IPS-20b (cell line): Measurements from ENCODE around the gene NSD1.

ENCODE experiments used
- H3K27ac ChIP-seq: one replicate; pipeline ENCODE4 v1.5.1; 2013; ENCODE audit warnings: low read length
- H3K27me3 ChIP-seq: 2 replicates; pipeline ENCODE4 v1.6.1; 2013; ENCODE audit warnings: mild to moderate bottlenecking, low read length, inconsistent platforms; ENCODE audit not compliant: insufficient read depth
- H3K36me3 ChIP-seq: 2 replicates; pipeline ENCODE4 v1.6.1; 2013; ENCODE audit warnings: low read depth, mild to moderate bottlenecking, inconsistent platforms, low read length, moderate library complexity; ENCODE audit not compliant: insufficient read depth
- H3K4me1 ChIP-seq: 2 replicates; pipeline ENCODE4 v1.6.1; 2013; ENCODE audit warnings: mild to moderate bottlenecking, control low read depth, inconsistent platforms, low read length, moderate library complexity; ENCODE audit not compliant: insufficient read depth
- H3K4me3 ChIP-seq: 2 replicates; pipeline ENCODE4 v1.5.1; 2013; ENCODE audit warnings: mild to moderate bottlenecking, low read length, inconsistent platforms
- H3K9ac ChIP-seq: 2 replicates; pipeline ENCODE4 v1.6.1; 2013; ENCODE audit warnings: low read depth, mild to moderate bottlenecking, inconsistent platforms, low read length, moderate library complexity
- H3K9me3 ChIP-seq: 2 replicates; pipeline ENCODE4 v1.6.1; 2013; ENCODE audit warnings: mild to moderate bottlenecking, low read depth, low read length, inconsistent platforms; ENCODE audit not compliant: insufficient read depth

Gene NSD1

DNA sequence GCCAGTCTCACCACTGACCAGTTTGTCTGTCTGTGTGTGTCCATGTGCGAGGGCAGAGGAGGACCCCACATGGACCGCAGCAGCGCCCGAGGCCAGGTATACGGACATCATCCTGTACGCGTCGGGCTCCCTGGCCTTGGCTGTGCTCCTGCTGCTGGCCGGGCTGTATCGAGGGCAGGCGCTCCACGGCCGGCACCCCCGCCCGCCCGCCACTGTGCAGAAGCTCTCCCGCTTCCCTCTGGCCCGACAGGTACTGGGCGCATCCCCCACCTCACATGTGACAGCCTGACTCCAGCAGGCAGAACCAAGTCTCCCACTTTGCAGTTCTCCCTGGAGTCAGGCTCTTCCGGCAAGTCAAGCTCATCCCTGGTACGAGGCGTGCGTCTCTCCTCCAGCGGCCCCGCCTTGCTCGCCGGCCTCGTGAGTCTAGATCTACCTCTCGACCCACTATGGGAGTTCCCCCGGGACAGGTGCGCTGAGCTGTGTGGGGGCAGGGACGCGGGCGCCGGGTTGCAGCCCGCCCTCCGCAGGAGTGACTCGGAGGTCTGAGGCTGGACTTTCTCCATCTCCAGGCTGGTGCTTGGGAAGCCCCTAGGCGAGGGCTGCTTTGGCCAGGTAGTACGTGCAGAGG is 40.4 kb upstream of the NSD1 start:
- H3K9ac ChIP-seq = no peak overlapping the region
- peaks cover 58% of the 10 kb centered on the region for H3K36me3 ChIP-seq
- no peak overlapping the region for H3K4me3 ChIP-seq
- no peaks in the 10 kb centered on the region for H3K27me3 ChIP-seq
- H3K27ac ChIP-seq = no peak overlapping the region
- H3K4me1 ChIP-seq = no peaks in the 10 kb centered on the region
- no peaks in the 10 kb centered on the region for H3K9me3 ChIP-seq

DNA sequence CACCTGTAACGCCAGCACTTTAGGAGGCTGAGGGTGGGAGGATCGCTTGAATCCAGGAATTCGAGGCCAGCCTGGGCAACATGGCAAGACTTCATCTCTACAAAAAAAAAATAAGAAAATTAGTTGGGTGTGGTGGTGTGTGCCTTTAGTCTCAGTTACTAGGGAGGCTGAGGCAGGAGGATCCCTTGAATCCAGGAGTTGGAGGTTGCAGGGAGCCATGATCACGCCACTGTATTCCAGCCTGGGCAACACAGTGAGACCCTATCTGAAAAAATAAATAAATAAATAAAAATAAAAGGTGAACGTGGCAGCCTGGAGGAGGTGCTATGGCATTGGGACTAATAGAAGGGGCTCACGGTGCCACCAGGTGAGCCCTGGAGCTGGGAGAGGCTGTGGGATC is 39.8 kb upstream of the NSD1 start:
- Histone ChIP-seq H3K9ac (no peak overlapping the region), H3K27ac (no peak overlapping the region), H3K36me3 (peaks cover 58% of the 10 kb centered on the region), H3K4me1 (no peaks in the 10 kb centered on the region), H3K27me3 (no peaks in the 10 kb centered on the region), H3K4me3 (no peak overlapping the region), H3K9me3 (no peaks in the 10 kb centered on the region)

DNA sequence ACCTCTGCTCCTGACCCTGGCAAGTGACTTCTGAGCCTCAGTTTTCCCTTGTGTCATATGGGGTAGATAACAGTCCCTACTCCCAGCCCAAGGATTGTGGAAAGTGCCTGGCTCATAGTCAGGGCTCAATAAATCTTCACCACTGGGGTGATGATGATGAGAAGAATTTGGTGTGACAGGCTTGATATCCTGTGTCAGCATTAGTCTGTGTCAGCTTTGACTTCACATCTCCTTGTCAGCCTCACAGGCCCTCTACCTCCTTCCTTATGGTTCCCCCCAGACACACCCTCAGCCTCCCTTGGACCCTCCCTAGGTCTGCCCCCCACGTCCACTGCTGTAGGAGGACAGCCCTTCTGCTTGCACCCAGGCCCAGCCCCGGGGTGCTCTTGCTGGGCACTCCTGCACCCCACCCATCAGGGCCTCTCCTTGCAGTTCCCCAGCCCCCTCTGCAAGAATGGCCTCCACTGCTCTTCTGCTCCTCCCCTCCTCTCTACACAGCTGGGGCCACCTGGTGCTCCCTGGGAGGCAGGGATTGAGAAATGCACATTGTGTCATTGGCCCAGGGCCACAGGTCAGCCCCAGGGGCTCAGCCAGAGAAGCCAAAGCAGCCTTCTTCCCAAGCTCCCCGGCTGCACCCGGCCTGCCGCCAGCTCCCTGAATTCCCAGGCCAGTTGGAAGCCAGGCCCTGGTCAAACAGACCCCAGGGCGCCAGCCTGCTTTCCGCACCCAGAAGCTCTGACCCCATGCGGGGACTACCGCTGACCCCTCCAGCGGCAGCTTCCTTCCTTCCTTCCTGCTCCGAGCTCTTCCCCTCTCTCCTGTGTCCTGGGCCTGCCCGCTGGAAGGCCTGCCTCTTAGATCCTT is 39.1 kb upstream of the NSD1 start:
- H3K27me3 ChIP-seq = no peaks in the 10 kb centered on the region
- no peak overlapping the region for H3K27ac ChIP-seq
- H3K9me3 ChIP-seq = no peaks in the 10 kb centered on the region
- H3K4me1 ChIP-seq = peaks cover 2% of the 10 kb centered on the region; the same call in 1 of the 2 replicates
- no peak overlapping the region for H3K9ac ChIP-seq
- H3K4me3 ChIP-seq = no peak overlapping the region
- H3K36me3 ChIP-seq = peaks cover 58% of the 10 kb centered on the region

DNA sequence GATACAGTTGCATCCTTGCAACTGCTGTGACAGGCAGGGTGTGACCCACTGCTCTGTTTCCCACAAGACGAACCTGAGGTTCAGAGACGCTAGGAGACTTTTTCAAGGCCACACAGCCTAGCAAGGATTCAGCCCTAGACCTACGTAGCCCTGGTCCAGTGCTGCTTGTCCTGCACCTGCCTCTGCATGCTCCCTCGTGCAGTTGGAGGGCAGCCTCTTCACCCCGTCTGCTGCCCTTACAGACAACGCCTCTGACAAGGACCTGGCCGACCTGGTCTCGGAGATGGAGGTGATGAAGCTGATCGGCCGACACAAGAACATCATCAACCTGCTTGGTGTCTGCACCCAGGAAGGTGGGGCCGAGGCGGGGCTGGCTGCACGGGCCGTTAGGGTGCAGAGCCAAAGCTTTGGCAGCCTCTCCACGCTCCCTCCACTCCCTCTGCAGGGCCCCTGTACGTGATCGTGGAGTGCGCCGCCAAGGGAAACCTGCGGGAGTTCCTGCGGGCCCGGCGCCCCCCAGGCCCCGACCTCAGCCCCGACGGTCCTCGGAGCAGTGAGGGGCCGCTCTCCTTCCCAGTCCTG is 38.4 kb upstream of the NSD1 start:
- Histone ChIP-seq H3K27ac (no peak overlapping the region), H3K36me3 (peaks cover 57% of the 10 kb centered on the region), H3K9me3 (no peaks in the 10 kb centered on the region), H3K4me3 (no peak overlapping the region), H3K9ac (no peak overlapping the region), H3K27me3 (no peaks in the 10 kb centered on the region), H3K4me1 (peaks cover 6% of the 10 kb centered on the region; the same call in 1 of the 2 replicates)

DNA sequence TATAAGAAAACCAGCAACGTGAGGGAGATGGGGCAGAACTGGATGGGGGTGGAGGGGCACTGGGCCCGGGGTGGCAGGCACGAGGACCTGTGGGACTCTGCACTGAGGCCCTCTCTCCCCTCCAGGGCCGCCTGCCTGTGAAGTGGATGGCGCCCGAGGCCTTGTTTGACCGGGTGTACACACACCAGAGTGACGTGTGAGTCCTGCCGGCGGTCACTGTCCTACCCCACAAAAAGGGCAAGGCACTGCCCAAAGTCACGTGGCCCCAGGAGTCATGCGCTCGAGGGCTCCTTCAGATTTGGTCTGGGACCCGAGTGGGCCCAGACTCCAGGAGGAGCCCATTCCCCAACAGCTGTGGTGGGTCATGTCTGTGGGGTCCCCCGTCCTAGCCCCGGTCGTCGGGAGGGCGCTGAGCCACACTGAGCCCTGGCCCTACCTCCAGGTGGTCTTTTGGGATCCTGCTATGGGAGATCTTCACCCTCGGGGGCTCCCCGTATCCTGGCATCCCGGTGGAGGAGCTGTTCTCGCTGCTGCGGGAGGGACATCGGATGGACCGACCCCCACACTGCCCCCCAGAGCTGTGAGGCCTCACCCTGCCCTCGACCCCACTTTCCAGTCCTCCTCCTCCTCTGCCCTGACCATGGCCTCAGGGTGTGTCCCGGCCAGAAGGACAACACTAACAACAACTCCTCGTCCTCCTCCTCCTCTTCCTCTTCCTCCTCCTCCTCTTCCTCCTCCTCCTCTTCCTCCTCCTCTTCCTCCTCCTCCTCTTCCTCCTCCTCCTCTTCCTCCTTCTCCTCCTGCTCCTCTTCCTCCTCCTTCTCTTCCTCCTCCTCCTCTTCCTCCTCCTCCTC is 37.2 kb upstream of the NSD1 start:
- no peaks in the 10 kb centered on the region for H3K27me3 ChIP-seq
- H3K9ac ChIP-seq = no peak overlapping the region
- H3K4me1 ChIP-seq = peaks cover 6% of the 10 kb centered on the region; the same call in 1 of the 2 replicates
- peaks cover 45% of the 10 kb centered on the region for H3K36me3 ChIP-seq
- H3K4me3 ChIP-seq = no peak overlapping the region
- H3K9me3 ChIP-seq = no peaks in the 10 kb centered on the region
- no peak overlapping the region for H3K27ac ChIP-seq

DNA sequence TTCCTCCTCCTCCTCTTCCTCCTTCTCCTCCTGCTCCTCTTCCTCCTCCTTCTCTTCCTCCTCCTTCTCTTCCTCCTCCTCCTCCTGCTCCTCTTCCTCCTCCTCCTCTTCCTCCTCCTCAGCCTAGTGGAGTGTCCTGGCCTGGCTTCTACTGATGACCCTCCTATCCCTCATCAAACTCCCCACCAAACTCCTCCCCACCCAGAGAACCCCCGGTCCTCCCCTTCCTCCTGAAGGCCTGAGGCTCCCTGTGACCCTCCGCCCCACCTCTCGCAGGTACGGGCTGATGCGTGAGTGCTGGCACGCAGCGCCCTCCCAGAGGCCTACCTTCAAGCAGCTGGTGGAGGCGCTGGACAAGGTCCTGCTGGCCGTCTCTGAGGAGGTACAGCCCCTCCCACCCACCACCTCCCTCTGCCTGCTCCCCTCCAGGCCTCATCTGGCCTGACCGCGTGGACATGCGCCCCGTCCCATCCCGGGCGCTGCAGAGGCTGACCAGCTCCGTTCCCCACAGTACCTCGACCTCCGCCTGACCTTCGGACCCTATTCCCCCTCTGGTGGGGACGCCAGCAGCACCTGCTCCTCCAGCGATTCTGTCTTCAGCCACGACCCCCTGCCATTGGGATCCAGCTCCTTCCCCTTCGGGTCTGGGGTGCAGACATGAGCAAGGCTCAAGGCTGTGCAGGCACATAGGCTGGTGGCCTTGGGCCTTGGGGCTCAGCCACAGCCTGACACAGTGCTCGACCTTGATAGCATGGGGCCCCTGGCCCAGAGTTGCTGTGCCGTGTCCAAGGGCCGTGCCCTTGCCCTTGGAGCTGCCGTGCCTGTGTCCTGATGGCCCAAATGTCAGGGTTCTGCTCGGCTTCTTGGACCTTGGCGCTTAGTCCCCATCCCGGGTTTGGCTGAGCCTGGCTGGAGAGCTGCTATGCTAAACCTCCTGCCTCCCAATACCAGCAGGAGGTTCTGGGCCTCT is 36.3 kb upstream of the NSD1 start:
- Histone ChIP-seq H3K27ac (no peak overlapping the region), H3K4me1 (peaks cover 6% of the 10 kb centered on the region; the same call in 1 of the 2 replicates), H3K36me3 (peaks cover 36% of the 10 kb centered on the region)

DNA sequence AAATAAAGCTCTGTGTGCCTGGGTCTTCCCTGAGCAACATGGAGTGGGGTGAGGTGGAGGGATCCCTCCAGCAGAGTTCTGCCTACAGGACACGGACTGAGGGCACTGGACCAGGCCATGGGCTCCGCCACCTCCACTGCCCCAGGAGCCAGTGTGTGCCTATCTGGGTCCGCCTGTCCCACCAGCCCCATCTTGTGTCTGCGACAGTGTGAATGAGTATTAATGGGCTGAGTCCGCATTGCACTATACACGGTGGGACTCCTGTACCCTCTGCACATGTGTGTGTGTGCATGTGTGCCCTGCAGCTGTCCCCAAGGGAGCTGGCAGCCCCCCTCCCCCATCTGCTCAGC is 35.5 kb upstream of the NSD1 start:
- H3K27ac ChIP-seq = no peak overlapping the region

More for the DNA sequence above, 36.3 kb upstream of the NSD1 start:
- Histone ChIP-seq H3K4me3 (no peak overlapping the region), H3K9me3 (no peaks in the 10 kb centered on the region), H3K27me3 (no peaks in the 10 kb centered on the region), H3K9ac (no peak overlapping the region)

DNA sequence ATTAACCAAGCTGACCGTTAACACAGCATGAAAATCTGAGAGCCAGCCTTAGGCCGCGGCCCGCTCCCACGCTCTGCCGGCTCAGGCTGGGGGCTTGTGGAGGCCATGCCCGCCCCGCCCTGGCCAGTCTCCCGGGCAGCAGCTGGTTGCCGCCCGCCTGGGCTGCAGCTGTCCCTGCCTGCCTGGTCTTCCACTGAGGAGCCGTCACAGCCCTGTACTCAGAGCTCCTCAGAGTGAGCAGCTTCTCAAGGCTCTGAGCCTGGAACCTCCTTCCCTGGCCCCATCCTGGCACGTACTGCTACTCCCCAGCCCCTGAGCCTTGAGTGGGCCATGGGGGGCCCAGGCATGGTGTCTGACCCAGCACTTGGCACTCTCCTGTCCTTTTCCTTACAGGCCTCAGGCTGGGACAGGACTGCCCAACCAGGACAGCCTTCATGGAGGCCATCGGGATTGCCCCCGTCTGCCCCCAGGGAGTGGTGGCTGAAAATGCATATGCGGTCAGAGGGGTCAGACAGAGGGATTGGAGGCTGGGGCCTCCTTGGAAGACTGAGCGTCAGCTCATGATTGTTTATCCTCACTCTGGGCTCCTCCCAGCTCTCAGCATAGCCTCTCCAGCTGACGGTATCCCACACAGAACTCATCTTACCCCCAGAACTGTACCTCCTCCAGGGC is 35.0 kb upstream of the NSD1 start:
- Histone ChIP-seq H3K27me3 (no peaks in the 10 kb centered on the region), H3K4me1 (peaks cover 6% of the 10 kb centered on the region; the same call in 1 of the 2 replicates), H3K9me3 (no peaks in the 10 kb centered on the region), H3K4me3 (no peak overlapping the region), H3K36me3 (peaks cover 23% of the 10 kb centered on the region; the same call in 1 of the 2 replicates), H3K9ac (no peak overlapping the region; the same call in 1 of the 2 replicates), H3K27ac (no peak overlapping the region)

More for the DNA sequence above, 35.5 kb upstream of the NSD1 start:
- Histone ChIP-seq H3K9me3 (no peaks in the 10 kb centered on the region), H3K9ac (no peak overlapping the region), H3K4me3 (no peak overlapping the region), H3K4me1 (peaks cover 6% of the 10 kb centered on the region; the same call in 1 of the 2 replicates), H3K36me3 (peaks cover 28% of the 10 kb centered on the region; the same call in 1 of the 2 replicates), H3K27me3 (no peaks in the 10 kb centered on the region)

DNA sequence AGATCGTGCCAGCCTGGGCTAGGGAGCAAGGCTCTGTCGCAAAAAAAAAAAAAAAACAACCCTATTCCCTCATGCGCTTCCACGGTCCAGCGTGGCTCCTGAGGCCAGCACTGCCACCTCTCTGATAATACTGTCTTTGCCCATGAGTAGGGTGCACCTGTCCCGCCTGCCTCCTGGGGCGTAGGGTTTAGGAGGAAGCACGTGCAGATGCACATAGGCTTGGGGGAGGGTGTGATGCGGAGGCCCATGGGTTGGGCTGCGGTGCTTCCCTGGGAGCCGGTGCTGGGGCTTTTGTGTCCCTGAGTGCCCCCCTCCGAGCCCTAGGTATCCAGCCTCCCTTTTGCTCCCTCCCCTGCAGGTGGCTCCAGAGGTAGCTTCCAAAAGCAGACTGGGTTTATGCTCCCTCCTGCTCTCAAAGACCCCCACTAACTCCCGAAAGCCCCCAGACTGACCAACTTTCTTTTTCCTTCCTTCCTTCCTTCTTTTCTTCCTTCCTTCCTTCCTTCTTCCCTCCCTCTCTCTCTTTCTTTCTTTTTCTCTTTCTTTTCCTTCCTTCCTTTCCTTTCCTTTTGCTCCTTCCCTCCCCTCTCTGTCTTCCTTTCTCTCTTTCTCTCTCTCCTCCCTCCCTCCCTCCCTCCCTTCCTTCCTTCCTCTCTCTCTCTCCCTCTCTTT is 34.0 kb upstream of the NSD1 start:
- H3K9ac ChIP-seq = no peak overlapping the region

DNA sequence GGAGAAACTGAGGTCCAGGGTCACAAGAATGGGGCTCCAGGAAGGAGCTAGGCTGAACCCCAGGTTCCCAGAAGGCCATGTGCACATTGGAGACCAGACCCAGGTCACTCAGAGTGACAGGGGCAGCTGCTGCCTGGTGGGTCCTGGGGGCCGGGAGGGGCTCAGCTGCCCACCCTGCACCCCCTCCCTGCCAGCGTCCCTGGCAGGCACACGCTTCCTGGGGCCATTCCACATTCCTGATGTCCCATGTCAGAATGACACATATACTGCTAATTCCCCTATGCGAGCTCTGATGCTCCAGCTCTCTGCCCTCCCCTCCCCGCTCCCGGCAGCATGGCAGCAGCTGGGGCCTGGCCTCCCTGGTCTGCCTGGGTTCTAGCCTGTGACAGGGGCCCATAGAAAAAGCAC is 32.9 kb upstream of the NSD1 start:
- H3K27me3 ChIP-seq = no peaks in the 10 kb centered on the region

More for the DNA sequence above, 34.0 kb upstream of the NSD1 start:
- peaks cover 6% of the 10 kb centered on the region; the same call in 1 of the 2 replicates for H3K4me1 ChIP-seq
- H3K27ac ChIP-seq = no peak overlapping the region
- no peaks in the 10 kb centered on the region for H3K27me3 ChIP-seq
- H3K9me3 ChIP-seq = no peaks in the 10 kb centered on the region
- H3K36me3 ChIP-seq = peaks cover 17% of the 10 kb centered on the region; the same call in 1 of the 2 replicates
- H3K4me3 ChIP-seq = no peak overlapping the region

More for the DNA sequence above, 32.9 kb upstream of the NSD1 start:
- H3K9ac ChIP-seq = no peak overlapping the region
- H3K9me3 ChIP-seq = no peaks in the 10 kb centered on the region
- H3K4me3 ChIP-seq = no peak overlapping the region
- H3K27ac ChIP-seq = no peak overlapping the region
- peaks cover 6% of the 10 kb centered on the region; the same call in 1 of the 2 replicates for H3K4me1 ChIP-seq
- H3K36me3 ChIP-seq = peaks cover 7% of the 10 kb centered on the region; the same call in 1 of the 2 replicates
